GM10248 (cell line): ENCODE results near the gene CDH2.

ENCODE experiments used
- CTCF ChIA-PET: fragments of 300-600 bp; sonication (Branson Sonifier 250); formaldehyde crosslinking; extraction: SDS; loops from one replicate; lab custom pipeline; 2021; ENCODE audit warnings: antibody characterized with exemption; lab: Yijun Ruan, JAX
- POLR2A ChIA-PET: fragments of 350-650 bp; sonication (Branson Sonifier 250); formaldehyde crosslinking; extraction: SDS; loops from one replicate; lab custom pipeline; 2020; ENCODE audit warnings: antibody characterized with exemption; lab: Yijun Ruan, JAX
- DNase-seq: peaks from one replicate; pipeline ENCODE4 v3.0.0; 2012; ENCODE audit errors: extremely low spot score
- TF ChIP-seq, protein P1 (sequence below): IDR thresholded peaks from 2 replicates; pipeline ENCODE4 v1.5.1; 2012; ENCODE audit warnings: mild to moderate bottlenecking, low read depth; ENCODE audit errors: extremely low read depth, missing control alignments, control extremely low read depth

CDH2 gene

DNA sequence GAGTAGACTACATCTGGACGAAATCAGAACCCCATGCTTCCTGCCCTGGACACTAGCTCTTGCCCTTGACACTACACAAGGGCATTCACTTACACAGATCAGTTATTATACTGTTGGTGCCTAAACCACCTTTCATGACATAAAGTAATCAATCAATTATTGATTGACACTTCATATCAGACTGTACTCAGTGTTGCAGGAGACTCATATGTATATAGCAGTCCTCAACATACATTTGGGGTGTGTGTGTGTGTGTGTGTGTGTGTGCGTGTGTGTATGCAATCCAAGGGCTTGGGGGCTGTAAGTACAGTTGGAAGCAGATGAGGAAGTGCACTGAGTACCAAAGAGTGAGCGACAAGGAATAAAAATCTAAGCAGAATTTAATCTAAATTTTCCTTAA lies 5.1 kb downstream of the CDH2 start:
- TF ChIP-seq, protein P1, sequence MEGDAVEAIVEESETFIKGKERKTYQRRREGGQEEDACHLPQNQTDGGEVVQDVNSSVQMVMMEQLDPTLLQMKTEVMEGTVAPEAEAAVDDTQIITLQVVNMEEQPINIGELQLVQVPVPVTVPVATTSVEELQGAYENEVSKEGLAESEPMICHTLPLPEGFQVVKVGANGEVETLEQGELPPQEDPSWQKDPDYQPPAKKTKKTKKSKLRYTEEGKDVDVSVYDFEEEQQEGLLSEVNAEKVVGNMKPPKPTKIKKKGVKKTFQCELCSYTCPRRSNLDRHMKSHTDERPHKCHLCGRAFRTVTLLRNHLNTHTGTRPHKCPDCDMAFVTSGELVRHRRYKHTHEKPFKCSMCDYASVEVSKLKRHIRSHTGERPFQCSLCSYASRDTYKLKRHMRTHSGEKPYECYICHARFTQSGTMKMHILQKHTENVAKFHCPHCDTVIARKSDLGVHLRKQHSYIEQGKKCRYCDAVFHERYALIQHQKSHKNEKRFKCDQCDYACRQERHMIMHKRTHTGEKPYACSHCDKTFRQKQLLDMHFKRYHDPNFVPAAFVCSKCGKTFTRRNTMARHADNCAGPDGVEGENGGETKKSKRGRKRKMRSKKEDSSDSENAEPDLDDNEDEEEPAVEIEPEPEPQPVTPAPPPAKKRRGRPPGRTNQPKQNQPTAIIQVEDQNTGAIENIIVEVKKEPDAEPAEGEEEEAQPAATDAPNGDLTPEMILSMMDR, result no peak
- ChIA-PET CTCF (no interaction called here), POLR2A (no interaction called here)
- no peak for DNase-seq

DNA sequence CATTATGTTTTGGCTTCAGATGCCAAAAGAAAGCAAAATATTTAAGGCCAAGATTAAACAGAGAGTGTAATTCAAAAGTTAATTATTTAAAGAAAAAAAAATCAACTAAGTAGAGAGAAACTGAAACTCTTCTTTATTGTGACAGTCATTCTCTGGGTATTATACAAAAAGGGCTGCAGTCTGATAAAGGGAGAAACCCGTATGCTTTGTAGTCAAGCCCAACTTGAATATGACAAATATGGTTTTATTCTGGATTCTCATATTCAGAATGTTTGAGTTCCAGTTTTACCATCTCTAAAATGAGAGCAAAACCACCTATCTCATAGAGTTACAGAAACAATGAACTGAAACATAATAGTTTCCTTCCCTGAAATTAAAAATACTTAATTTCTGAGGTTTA lies 8.2 kb downstream of the CDH2 start:
- no peak for DNase-seq
- CTCF ChIA-PET, result no interaction called here
- POLR2A ChIA-PET, result no interaction called here
- TF ChIP-seq, protein P1, result no peak

DNA sequence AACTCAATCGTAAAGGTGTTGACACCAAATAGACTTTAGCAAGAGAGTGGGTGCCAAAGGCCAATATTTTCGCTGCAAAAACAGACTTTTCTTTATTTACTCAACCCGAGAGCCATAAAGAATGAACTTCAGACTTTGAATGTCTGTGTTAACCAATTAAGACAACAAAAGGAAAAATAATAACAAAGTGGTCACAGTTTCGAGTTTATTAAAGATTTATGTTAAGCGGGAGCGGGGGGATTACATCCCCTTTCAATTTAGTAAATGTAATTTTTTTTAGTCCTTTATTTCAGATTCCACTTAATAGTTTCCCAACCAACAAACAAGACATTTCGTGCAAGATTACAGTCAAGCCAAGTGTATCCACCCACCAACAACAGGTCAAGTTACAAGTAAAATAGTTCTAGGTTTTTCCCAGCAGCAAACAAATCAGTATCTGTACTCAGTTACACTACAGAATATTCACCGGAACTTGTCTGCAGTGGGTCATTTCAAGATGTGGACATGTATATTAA lies 9.0 kb downstream of the CDH2 start:
- CTCF ChIA-PET, result no interaction called here
- TF ChIP-seq, protein P1, result no peak
- POLR2A ChIA-PET, result no interaction called here
- no peak for DNase-seq

DNA sequence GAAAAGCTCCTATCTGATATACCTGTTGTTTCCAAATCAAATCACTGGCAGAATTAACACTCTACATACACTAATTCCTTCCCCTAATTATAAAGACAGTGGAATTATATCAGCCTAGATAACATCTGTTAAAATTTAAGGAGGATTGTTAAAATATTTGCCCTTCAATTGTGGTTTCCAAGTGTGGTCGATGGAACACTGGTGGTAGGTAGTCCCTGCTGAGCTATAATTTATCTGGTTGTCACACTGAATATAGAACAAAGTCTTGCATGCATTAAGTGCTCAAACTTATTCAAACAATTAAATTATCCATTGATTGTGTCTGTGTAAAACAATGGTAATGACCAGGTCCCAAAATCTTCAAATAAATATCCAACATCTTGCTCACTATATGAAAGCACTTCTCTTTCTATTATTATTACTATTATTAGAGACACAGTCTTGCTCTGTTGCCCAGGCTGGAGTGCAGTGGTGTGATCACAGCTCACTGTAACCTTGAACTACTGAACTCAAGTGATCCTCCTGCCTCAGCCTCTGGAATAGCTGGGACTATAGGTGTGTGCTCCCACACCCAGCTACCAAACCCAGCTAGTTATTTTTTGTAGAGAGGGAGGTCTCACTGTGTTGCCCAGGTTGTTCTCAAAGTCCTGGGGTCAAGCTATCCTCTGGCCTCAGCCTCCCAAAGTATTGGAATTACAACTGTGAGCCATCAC lies 12.0 kb downstream of the CDH2 start:
- CTCF ChIA-PET, result interaction anchor here (0.9 to 1.5 kb wide), 2 partner anchors 8 to 502 kb away, joined by 3 read pairs; no protein-coding TSS in a partner anchor
- DNase-seq, result no peak
- POLR2A ChIA-PET, result no interaction called here
- TF ChIP-seq, protein P1, result no peak

DNA sequence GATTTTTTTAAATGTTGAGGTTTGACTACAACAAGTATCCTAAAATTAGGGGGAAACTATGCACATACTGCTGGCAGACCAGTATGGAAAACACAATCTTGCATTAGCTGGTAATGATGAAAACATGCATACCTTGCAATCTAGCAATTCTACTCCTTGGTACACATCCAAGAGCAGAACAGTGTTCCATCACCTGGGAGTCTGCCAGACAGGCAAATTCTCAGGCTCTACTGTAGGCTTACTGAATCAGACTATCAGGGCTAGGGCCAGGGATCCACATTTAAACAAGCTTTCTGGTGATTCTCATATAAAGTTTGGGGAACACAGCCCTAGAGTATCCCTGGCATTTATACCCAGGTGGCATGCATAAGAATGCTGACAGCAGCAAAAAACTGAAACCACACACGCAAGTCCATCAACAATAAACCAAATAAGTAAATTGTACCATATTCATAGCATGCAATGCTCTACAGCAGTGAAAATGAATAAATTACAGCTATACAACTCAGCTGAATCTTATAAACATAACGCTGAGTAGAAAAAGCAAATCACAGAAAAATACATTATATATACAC lies 13.6 kb downstream of the CDH2 start:
- CTCF ChIA-PET, result interaction anchor here (1.2 to 1.5 kb wide), 2 partner anchors 8 to 9 kb away, joined by 3 read pairs; no protein-coding TSS in a partner anchor
- POLR2A ChIA-PET, result no interaction called here
- no peak for DNase-seq
- TF ChIP-seq, protein P1, result no peak

DNA sequence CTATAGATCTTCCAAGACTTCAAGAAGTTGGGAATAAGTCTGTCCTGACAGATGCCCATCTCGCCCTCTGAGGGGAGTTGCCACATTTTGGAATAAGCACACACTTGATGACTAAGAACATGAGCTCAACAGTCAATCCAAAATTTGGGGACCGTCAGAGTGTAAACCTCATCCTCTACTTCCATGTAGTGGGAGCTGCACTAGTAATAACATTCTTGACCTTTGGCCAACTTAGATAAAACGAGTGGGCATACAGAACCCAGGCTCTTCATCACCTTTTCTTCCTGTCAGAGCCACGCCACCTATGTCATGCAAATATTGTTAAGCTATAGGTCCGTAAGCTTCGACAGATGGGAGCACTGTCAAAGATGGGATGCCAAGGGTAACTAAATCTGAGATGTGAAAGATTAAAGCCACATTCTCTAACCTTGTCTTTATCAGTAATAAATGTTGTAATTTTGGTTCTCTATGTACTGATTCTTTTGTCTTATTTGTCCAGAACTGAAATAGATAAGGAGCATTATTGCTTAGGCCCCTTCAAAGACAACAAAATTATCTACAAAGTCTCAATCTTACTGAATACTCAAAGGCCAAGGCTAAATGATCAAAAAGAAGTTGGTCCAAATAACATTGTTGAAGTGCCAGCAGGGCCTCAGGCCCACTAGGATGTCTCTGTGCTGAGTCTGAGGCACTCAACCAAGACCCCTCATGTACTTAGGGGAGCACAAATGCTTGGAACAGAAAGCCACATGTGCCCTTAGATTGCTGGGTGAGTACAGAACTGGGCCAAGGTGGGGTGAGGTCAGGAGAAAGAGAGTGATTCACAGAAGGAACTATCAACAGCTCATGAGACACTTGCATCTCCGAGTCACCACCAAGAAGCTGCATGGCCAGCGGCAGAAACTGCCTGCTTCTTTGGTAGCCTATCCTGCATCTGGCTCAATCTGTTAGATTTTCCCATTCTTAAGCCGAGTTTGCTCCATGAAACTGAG lies 15.0 kb downstream of the CDH2 start:
- CTCF ChIA-PET, result interaction anchor here (0.9 to 1.2 kb wide), 2 partner anchors 9 to 10 kb away, joined by 3 to 4 read pairs; no protein-coding TSS in a partner anchor
- POLR2A ChIA-PET, result no interaction called here
- no peak for DNase-seq
- TF ChIP-seq, protein P1, result no peak
